GM12891 (cell line): Measurements from ENCODE around the gene PI4KA.

Experiments used
- POLR2A ChIP-seq: IDR thresholded peaks from 2 replicates; pipeline ENCODE4 v1.6.1; 2011; ENCODE audit warnings: low read depth, low read length, control low read depth
- POLR2AphosphoS5 ChIP-seq: IDR thresholded peaks from 2 replicates; pipeline ENCODE4 v1.6.1; 2011; ENCODE audit warnings: low read depth, low read length, control low read depth
- POU2F2 ChIP-seq: IDR thresholded peaks from 2 replicates; pipeline ENCODE4 v1.6.1; 2011; ENCODE audit warnings: low read depth, mild to moderate bottlenecking, control low read depth, low read length, moderate library complexity
- SPI1 ChIP-seq: IDR thresholded peaks from 2 replicates; pipeline ENCODE4 v1.6.1; 2011; ENCODE audit warnings: low read depth, low read length, control low read depth
- TAF1 ChIP-seq: IDR thresholded peaks from 2 replicates; pipeline ENCODE4 v1.6.1; 2011; ENCODE audit warnings: low read depth, low read length, control low read depth

DNA sequence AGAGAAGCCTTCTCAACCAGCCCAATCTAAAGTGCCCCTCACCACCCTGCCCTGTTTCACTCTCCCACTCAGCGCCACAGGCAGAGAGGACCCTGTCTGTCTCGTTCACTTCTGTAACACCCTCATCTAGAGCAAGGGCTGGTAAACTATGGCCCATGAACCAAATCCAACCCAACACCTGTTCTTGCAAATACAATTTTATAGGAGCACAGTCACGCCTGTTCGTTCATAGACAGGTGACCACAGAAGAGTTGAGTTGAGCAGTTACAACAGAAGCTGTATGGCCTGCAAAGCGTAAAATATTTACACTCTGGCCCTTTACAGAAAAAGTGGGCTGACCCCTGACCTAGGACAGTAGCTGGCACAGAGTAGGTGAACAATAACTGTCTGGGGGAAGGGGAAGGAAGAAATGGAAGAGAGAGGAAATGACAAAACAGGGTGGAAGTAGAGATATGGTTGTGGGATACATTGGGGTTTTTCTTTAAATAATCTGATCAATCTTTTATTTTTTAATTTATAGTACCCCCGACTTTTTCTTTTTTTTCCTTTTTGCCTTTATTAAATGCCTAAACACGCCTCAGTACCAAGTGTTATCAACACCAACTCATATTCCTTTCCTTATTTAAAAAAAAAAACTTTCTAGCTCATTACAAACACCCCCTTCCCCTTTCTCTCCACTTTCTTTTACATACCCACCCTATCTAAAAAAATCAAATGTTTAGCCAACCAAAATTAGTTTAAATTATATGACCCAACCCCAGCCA is 63.8 kb downstream of the PI4KA start:
- no peak for TF ChIP-seq TAF1
- TF ChIP-seq POLR2AphosphoS5 = no peak
- TF ChIP-seq POLR2A = no peak
- no peak for TF ChIP-seq POU2F2
- TF ChIP-seq SPI1 = no peak
